Stimulated activated effector memory CD8-positive, alpha-beta T cell treated with anti-CD3 and anti-CD28 coated beads, Interleukin-12 subunit alpha, Interleukin-12 subunit beta, amount 100 ng/mL, for 72 hours (primary cell): ENCODE results near the gene ANKRD63.
A peak's percentile ranks its signal among the peaks of the same experiment; 100 is the strongest.

Experiments
- ATAC-seq: fragments of 150-1000 bp; cut with Tn5 transposase; 2 replicates; pipeline ENCODE4 v1.10.0; 2021
- DNase-seq, 2 donors: peaks; one replicate each; pipeline ENCODE4 v3.0.0; 2021 to 2022; ENCODE audit warnings: low spot score in 2 of 2
- H3K27ac Mint-ChIP-seq: one replicate; pipeline ENCODE4 v1.8.0; 2022; ENCODE audit warnings: mild to moderate bottlenecking, mixed read lengths
- H3K36me3 Mint-ChIP-seq: one replicate; pipeline ENCODE4 v1.8.0; 2022; ENCODE audit warnings: mild to moderate bottlenecking, mixed read lengths
- H3K4me1 Mint-ChIP-seq: one replicate; pipeline ENCODE4 v1.8.0; 2022; ENCODE audit warnings: mixed read lengths
- H3K4me3 Mint-ChIP-seq: one replicate; pipeline ENCODE4 v1.8.0; 2022; ENCODE audit warnings: mild to moderate bottlenecking, mixed read lengths
- H3K9me3 Mint-ChIP-seq: one replicate; pipeline ENCODE4 v1.8.0; 2022; ENCODE audit warnings: mixed read lengths

The ANKRD63 gene

DNA sequence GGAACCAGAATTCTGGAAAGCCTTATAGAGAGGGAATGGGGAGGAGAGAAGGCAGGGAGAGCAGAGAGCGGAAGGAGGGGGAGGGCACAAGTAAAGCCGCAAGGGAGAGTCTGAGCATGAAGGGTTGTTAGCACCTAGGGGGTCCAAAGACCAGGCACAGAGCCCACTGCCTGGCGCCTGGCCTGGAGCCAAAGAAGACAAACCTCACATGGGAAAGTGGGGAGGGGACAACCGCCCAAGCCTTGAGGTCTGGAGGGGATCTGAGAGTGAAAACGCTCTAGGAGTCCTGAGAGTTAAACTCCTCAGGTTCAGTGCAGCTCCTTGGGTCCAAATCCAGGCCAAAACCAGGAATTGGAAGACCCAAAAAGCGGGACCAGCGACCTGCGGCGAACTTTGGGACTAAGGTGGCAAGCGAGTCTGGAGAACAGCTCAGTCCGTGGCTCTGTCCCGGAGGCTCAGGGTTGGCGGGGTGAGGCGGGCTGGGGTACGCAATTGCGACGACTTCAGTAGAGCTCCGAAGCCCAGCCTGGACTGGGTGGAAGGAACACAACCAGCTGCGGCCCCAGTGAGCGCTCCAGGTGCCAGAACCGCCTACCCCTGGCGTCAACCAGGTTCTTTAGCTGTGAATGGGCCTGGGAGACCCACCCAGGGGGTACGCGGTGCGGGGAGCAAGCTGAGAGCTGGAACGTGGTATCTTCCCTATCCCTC, 39.8 kb upstream of the ANKRD63 start:
- Mint-ChIP-seq H3K9me3 (no peaks in the 10 kb centered on the region), H3K36me3 (peaks cover 5% of the 10 kb centered on the region), H3K27ac (peak overlapping the region; percentile 72), H3K4me3 (peak overlapping the region; percentile 73), H3K4me1 (peaks cover 39% of the 10 kb centered on the region)
- DNase-seq (no peak), ATAC-seq (no peak)

DNA sequence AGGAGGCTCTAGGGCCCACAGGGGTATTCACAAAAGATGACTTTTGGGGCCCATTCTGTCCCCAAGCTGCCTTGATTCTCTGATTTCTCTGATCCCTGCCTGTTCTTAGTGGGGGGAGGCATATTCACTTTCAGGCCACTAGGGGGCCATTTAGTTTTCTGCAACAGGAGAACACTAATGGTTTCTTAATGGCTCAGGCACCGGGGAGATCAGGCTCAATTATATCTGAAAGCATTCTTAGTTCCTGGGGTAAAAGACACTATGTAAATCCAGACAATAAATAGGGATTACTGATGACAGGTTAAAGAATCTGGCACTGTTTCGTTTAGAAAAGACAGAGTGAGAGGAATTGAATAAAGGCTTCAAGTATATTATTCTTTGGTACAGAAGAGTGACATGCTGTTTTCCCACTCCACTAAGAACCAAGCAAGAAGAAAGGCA, 38.1 kb upstream of the ANKRD63 start:
- Mint-ChIP-seq H3K4me3 (no peak overlapping the region), H3K36me3 (peaks cover 5% of the 10 kb centered on the region), H3K4me1 (peaks cover 34% of the 10 kb centered on the region), H3K27ac (no peak overlapping the region), H3K9me3 (no peaks in the 10 kb centered on the region)
- peak; percentile 39 for ATAC-seq
- peak in 1 of 2 donors; percentile 66 for DNase-seq

DNA sequence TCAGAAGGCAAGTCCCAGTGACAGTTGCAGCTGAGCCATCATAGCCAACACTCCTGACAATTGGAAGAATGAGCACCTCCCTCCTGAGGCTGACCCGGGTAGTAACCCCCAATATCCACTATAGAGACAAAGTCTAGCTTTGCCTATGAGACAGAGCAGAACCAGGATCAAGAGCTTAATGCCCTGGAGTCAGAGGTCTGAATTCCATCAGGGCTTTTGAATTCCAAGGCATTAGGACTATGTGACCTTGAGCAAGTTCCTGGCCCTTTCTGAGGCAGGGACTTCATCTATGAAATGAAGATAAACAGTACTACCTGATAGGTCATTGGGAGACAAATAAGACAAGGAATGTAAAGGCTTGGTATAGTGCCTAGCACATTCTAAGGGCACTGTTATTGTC, 37.5 kb upstream of the ANKRD63 start:
- DNase-seq: no peak
- H3K27ac Mint-ChIP-seq: no peak overlapping the region
- H3K4me1 Mint-ChIP-seq: peaks cover 36% of the 10 kb centered on the region
- H3K4me3 Mint-ChIP-seq: no peak overlapping the region
- peaks cover 5% of the 10 kb centered on the region for H3K36me3 Mint-ChIP-seq
- ATAC-seq: no peak
- H3K9me3 Mint-ChIP-seq: no peaks in the 10 kb centered on the region

GRCh38 chr15:40317580-40317979, 34.7 kb upstream of the ANKRD63 start:
- peaks cover 5% of the 10 kb centered on the region for H3K36me3 Mint-ChIP-seq
- no peak for DNase-seq
- H3K4me1 Mint-ChIP-seq: peaks cover 41% of the 10 kb centered on the region
- ATAC-seq: no peak
- no peaks in the 10 kb centered on the region for H3K9me3 Mint-ChIP-seq
- no peak overlapping the region for H3K4me3 Mint-ChIP-seq
- no peak overlapping the region for H3K27ac Mint-ChIP-seq

DNA sequence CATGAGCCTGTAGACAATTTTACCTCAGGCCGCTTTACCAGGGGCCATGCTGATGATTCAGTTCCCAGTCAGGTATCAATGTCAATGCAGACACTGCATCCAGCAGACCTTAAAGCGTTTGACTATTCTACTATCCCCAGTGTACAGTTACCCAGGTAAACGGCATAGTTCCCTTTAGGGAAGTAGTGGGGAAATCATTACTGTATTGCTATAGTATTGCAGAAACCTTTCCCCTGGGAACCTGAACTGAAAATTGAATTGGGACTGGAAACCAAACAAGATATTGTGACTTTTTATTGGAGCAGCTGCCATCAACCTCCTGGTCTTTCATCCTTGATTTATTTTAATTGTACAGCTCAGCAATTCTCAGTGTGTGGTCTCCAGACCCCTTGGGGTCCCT, 34.1 kb upstream of the ANKRD63 start:
- no peak overlapping the region for H3K27ac Mint-ChIP-seq
- no peaks in the 10 kb centered on the region for H3K9me3 Mint-ChIP-seq
- H3K4me1 Mint-ChIP-seq: peaks cover 35% of the 10 kb centered on the region
- no peak overlapping the region for H3K4me3 Mint-ChIP-seq
- DNase-seq (no peak), ATAC-seq (no peak)
- H3K36me3 Mint-ChIP-seq: peaks cover 5% of the 10 kb centered on the region

GRCh38 chr15:40314723-40315276, 31.9 kb upstream of the ANKRD63 start:
- Mint-ChIP-seq H3K36me3 (no peaks in the 10 kb centered on the region), H3K9me3 (no peaks in the 10 kb centered on the region), H3K27ac (no peak overlapping the region), H3K4me1 (peaks cover 29% of the 10 kb centered on the region), H3K4me3 (no peak overlapping the region)
- no peak for ATAC-seq
- DNase-seq: no peak

DNA sequence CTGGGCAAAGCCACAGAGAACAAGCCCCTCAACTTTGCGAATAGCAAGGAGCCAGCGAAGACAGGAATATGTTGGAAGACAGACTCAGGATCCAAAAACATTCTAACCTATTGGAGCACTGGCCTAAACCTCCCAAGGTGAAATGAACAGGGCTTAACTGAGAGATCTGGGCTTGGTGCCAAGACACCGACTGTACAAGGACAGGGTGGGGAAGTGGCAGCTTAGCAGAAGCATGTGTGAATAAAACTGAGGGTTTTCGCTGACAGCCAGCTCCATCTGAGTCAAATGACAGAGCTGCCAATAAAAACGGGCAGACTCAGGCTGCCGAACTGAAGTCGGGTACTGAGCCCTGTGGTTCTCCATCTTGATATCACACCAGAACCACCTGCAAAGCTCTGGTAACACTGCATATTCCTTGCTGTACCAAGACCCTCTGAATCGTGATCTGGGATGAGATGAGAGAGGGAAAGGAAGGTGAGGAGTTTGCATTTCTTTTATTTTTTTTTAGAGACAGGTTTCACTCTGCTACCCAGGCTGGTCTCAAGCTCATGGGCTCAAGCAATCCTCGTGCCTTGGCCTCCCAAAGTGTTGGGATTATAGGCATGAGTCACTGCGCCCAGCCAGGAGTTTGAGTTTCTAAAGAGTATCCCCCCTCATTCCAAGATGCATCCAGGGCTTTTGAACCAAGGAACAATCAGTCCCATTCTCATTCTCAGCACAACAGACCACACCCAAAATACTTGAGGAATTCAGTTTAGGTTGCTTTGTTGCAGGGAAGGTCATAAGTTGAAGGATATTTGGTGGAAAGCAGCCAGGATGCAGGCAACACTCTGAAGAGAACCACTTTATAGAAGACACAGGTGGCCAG, 30.9 kb upstream of the ANKRD63 start:
- H3K27ac Mint-ChIP-seq: peak overlapping the region; percentile 83

DNA sequence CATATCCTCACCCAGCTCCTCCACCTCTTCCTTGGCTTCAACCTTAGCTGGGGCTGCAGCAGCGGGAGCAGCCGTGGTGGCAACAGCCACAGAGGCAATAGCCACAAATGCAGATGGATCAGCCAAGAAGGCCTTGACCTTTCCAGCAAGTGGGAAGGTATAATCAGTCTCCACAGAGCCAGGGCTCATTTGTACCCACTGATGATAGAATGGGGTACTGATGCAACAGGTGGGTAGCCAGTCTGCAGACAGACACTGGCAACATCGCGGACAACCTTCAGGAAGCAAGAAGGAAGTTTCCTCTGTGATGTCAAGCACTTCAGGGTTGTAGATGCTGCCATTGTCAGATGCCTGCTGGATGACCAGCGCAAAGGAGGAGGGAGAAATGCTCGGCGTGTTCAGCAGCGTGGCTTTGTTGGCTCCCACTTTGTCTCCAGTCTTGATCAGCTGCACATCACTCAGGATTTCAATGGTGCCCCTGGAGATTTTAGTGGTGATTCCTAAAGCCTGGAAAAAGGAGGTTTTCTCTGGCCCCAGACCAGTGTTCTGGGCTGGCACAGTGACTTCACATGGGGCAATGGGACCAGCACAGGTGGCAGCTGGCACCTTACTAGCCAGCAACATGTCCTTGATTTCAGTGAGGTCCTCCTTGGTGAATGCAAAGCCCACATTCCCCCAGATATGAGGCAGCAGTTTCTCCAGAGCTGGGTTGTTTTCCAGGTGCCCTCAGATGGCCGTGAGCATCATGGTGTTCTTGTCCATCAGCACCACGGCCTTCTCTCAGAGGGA, 29.7 kb upstream of the ANKRD63 start:
- peaks cover 44% of the 10 kb centered on the region for H3K4me1 Mint-ChIP-seq
- H3K36me3 Mint-ChIP-seq: peaks cover 6% of the 10 kb centered on the region
- DNase-seq (no peak), ATAC-seq (no peak)
- H3K27ac Mint-ChIP-seq: peak overlapping the region; percentile 83
- no peak overlapping the region for H3K4me3 Mint-ChIP-seq
- H3K9me3 Mint-ChIP-seq: no peaks in the 10 kb centered on the region

More for the DNA sequence above, 30.9 kb upstream of the ANKRD63 start:
- DNase-seq (no peak), ATAC-seq (peak; percentile 72)
- peak overlapping the region; percentile 27 for H3K4me3 Mint-ChIP-seq
- H3K36me3 Mint-ChIP-seq: no peaks in the 10 kb centered on the region
- no peaks in the 10 kb centered on the region for H3K9me3 Mint-ChIP-seq
- H3K4me1 Mint-ChIP-seq: peaks cover 39% of the 10 kb centered on the region

DNA sequence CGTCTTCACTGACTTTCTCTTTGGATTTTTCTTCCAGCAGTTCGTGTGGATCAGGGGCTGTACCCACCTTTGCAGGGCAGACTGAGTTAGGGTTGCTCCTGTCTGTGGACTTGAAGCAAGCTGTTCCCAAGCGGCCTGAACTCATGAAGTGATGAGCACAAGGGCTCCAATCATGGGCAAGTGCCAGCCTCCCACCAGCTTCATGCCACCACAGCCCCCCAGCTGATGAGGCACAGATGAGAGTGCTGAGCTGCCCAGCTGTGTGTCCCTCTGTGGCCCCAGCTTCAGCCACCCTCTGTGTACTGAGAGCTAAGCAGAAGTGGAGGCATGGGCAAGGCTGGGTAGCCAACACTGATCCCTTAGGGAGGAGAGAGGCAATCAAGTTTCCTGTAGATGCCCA, 28.1 kb upstream of the ANKRD63 start:
- Mint-ChIP-seq H3K4me1 (peaks cover 53% of the 10 kb centered on the region), H3K36me3 (peaks cover 6% of the 10 kb centered on the region), H3K4me3 (no peak overlapping the region), H3K27ac (no peak overlapping the region), H3K9me3 (no peaks in the 10 kb centered on the region)
- no peak for DNase-seq
- ATAC-seq: no peak

- Mint-ChIP-seq H3K4me1 (peaks cover 53% of the 10 kb centered on the region), H3K36me3 (peaks cover 6% of the 10 kb centered on the region), H3K4me3 (peak overlapping the region; percentile 92), H3K27ac (peak overlapping the region; percentile 96), H3K9me3 (no peaks in the 10 kb centered on the region)
- ATAC-seq: peak; percentile 45
- peak; percentile 53 to 77 for DNase-seq
These were observed 27.4 kb upstream of the ANKRD63 start for GRCh38 chr15:40310001-40310959.

GRCh38 chr15:40309344-40309862, 26.5 kb upstream of the ANKRD63 start:
- DNase-seq: no peak
- peaks cover 6% of the 10 kb centered on the region for H3K36me3 Mint-ChIP-seq
- H3K4me1 Mint-ChIP-seq: peaks cover 61% of the 10 kb centered on the region
- H3K4me3 Mint-ChIP-seq: peak overlapping the region; percentile 92
- H3K27ac Mint-ChIP-seq: peak overlapping the region; percentile 96
- no peaks in the 10 kb centered on the region for H3K9me3 Mint-ChIP-seq
- no peak for ATAC-seq

DNA sequence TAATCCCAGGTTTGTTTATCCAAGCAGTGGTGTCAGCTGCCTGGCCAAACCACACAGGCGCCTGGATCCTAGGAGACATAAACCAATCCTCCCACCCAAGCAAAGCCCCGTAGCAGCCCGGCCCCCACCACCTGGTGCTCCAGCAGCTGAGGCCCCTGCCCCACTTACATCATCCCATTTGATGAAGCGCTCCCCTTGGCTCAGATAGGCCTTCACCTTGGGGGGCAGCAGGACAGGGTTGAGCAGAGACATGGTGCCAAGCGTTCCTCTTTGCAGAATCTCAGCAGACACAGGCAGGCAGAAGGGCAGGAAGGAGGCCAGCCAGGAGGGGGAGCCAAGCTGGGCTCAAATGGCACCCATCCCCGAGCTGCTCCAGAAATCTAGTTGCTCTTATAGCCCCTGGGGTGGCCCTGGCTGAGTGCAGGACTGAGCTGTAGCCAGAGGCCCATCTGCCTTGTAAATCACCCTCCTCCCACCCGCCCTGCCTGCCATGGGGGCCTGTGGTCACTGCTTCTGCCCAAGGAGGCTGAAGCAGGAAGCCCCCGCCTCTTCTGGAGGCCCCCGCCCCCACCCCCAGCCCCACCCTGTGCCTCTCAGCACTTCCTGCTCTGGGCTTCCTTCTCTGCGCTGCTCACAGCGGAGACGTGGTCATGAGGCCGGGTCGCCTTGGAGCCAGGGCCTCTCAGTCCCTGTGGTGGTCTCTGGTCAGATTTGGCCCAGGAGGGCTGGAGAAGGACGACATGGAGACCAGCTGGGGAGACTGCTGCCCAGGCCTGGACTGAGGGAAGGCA, 24.8 kb upstream of the ANKRD63 start, which contains the start of gene PLCB2:
PLCB2 (minus strand) TSS at position 515 of the 791 bp plus-strand sequence; CDS start at position 252, 263 bp downstream.
- DNase-seq (peak; percentile 54 to 84), ATAC-seq (peak; percentile 84)
- Mint-ChIP-seq H3K9me3 (no peaks in the 10 kb centered on the region), H3K27ac (peak within 1 kb of the TSS; percentile 96), H3K4me3 (peak within 1 kb of the TSS; percentile 92), H3K4me1 (peaks cover 58% of the 10 kb centered on the region), H3K36me3 (peaks cover 23% of the 10 kb centered on the region)

DNA sequence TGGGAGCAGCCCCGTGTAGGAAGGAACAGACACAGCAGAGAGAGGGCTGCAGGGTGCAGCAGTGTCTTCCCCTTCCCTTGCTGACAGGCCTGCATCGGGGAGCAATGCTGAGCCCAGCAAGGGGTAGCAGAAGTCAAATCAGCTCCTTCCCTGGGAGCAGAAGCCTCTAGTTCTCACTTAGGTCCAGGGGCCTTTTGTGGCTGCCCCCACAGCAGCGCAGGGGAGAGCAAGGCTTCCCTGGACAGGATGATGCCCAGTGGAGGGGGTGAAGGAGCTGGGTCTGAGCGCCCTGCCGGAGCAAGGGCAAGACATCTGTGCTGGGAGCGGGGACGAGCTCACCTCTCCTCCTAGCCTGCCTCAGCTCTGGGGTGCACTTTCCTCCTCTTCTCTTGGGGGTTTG, 24.0 kb upstream of the ANKRD63 start:
- peaks cover 58% of the 10 kb centered on the region for H3K4me1 Mint-ChIP-seq
- H3K4me3 Mint-ChIP-seq: peak overlapping the region; percentile 92
- peak in 1 of 2 donors; percentile 63 for DNase-seq
- no peak for ATAC-seq
- no peaks in the 10 kb centered on the region for H3K9me3 Mint-ChIP-seq
- peaks cover 26% of the 10 kb centered on the region for H3K36me3 Mint-ChIP-seq
- H3K27ac Mint-ChIP-seq: peak overlapping the region; percentile 96
